HepG2 (cell line): ENCODE results near the gene THAP2. TPM values are rescaled to one million over a fixed set of nuclear protein-coding genes. Genes with fewer than 3 reads are reported as not detected.
A peak's percentile ranks its signal among the peaks of the same experiment; 100 is the strongest.

Experiments
- CENPX ChIP-seq: sonication (generic); formaldehyde crosslinking; IDR thresholded peaks from 2 replicates; pipeline ENCODE4 v1.9.0; 2021; ENCODE audit warnings: mild to moderate bottlenecking, missing genetic modification reagents, moderate library complexity
- FOXK1 ChIP-seq: sonication (generic); formaldehyde crosslinking; IDR thresholded peaks from 2 replicates; pipeline ENCODE4 v1.4.0; 2020; ENCODE audit warnings: low read depth, missing genetic modification reagents, borderline replicate concordance
- FOXO1 ChIP-seq: sonication (generic); formaldehyde crosslinking; IDR thresholded peaks from 2 replicates; pipeline ENCODE4 v1.4.0; 2020; ENCODE audit warnings: missing genetic modification reagents
- GTF3A ChIP-seq: sonication (generic); formaldehyde crosslinking; conservative IDR thresholded peaks from 2 replicates; pipeline ENCODE4 v1.4.0; 2020; ENCODE audit warnings: mild to moderate bottlenecking, missing genetic modification reagents
- HIVEP1 ChIP-seq: sonication (generic); formaldehyde crosslinking; IDR thresholded peaks from 2 replicates; pipeline ENCODE4 v1.4.0; 2020; ENCODE audit warnings: mild to moderate bottlenecking, missing genetic modification reagents
- HNF4G ChIP-seq, 2 experiments: sonication (generic) in 1 of 2; formaldehyde crosslinking in 1 of 2; IDR thresholded peaks; 2 replicates each; pipeline versions ENCODE4 v1.4.0 to v1.6.1; 2011 to 2020; ENCODE audit warnings: borderline replicate concordance in 2 of 2, low read depth in 2 of 2, mild to moderate bottlenecking in 2 of 2, low read length in 1 of 2, missing genetic modification reagents in 1 of 2, moderate library complexity in 1 of 2
- HNRNPUL1 ChIP-seq: fragments of 200-400 bp; formaldehyde crosslinking; IDR thresholded peaks from 2 replicates; pipeline ENCODE4 v1.6.1; 2017; ENCODE audit warnings: low read depth, mild to moderate bottlenecking, low read length, moderate library complexity
- MXI1 ChIP-seq: IDR thresholded peaks from 3 replicates; pipeline ENCODE4 v1.6.1; 2012; ENCODE audit warnings: low read depth, low read length, inconsistent platforms, borderline replicate concordance
- PHF5A ChIP-seq: IDR thresholded peaks from one replicate; pipeline ENCODE4 v1.6.1; 2018; ENCODE audit warnings: low read depth, missing genetic modification reagents; ENCODE audit not compliant: unreplicated experiment
- PITX1 ChIP-seq: sonication (generic); formaldehyde crosslinking; IDR thresholded peaks from 2 replicates; pipeline ENCODE4 v1.5.1; 2020; ENCODE audit warnings: mild to moderate bottlenecking, missing genetic modification reagents
- SAFB2 ChIP-seq: sonication (generic); formaldehyde crosslinking; IDR thresholded peaks from 2 replicates; pipeline ENCODE4 v1.5.1; 2020; ENCODE audit warnings: missing genetic modification reagents, low read depth, mild to moderate bottlenecking, borderline replicate concordance
- TBP ChIP-seq: sonication (generic); formaldehyde crosslinking; IDR thresholded peaks from 2 replicates; pipeline ENCODE4 v1.5.0; 2020; ENCODE audit warnings: missing genetic modification reagents
- TMF1 ChIP-seq: sonication (generic); formaldehyde crosslinking; IDR thresholded peaks from 2 replicates; pipeline ENCODE4 v1.8.1; 2022; ENCODE audit warnings: low read depth, missing genetic modification reagents
- ZFP62 ChIP-seq: sonication (generic); formaldehyde crosslinking; IDR thresholded peaks from 2 replicates; pipeline ENCODE4 v1.4.0; 2020; ENCODE audit warnings: missing genetic modification reagents
- ZFP82 ChIP-seq: sonication (generic); formaldehyde crosslinking; IDR thresholded peaks from 2 replicates; pipeline ENCODE4 v1.5.1; 2020; ENCODE audit warnings: mild to moderate bottlenecking, missing genetic modification reagents, borderline replicate concordance
- ZMYM2 ChIP-seq: sonication (generic); formaldehyde crosslinking; IDR thresholded peaks from 2 replicates; pipeline ENCODE4 v1.8.0; 2022; ENCODE audit warnings: mild to moderate bottlenecking, missing genetic modification reagents
- ZNF20 ChIP-seq: sonication (generic); formaldehyde crosslinking; IDR thresholded peaks from 2 replicates; pipeline ENCODE4 v1.4.0; 2020; ENCODE audit warnings: mild to moderate bottlenecking, moderate library complexity, missing genetic modification reagents
- ZNF549 ChIP-seq: sonication (generic); formaldehyde crosslinking; IDR thresholded peaks from 2 replicates; pipeline ENCODE4 v1.5.0; 2020; ENCODE audit warnings: missing genetic modification reagents
- ZNF629 ChIP-seq: sonication (generic); formaldehyde crosslinking; conservative IDR thresholded peaks from 2 replicates; pipeline ENCODE4 v1.5.0; 2020; ENCODE audit warnings: missing genetic modification reagents
- polyA plus RNA-seq, 8 experiments: library from polyadenylated mRNA; depleted of rRNA in 3 of 8; stranded (reverse) in 7 of 8; unstranded in 1 of 8; fragments of >200 nt; fragmentation: Illumina TruSeq in 4 of 8; extraction: Trizol in 4 of 8; gene quantifications; 2 replicates each; pipeline versions ENCODE4 v1.2.1 to v1.2.3, GENCODE V29; 2011 to 2016; ENCODE audit warnings: low read depth in 4 of 8, missing spikeins in 1 of 8, mixed read lengths in 1 of 8; ENCODE audit not compliant: insufficient read depth in 1 of 8
- total RNA-seq, 5 experiments: library from RNA; depleted of rRNA; stranded (reverse); fragments of >200 nt; fragmentation: Illumina TruSeq; extraction: Trizol; gene quantifications; 2 replicates each; pipeline ENCODE4 v1.2.3, GENCODE V29; 2016; ENCODE audit warnings: low read depth in 1 of 5
- TF ChIP-seq, protein P1 (sequence below): sonication (generic); formaldehyde crosslinking; IDR thresholded peaks from 2 replicates; pipeline ENCODE4 v1.4.0; 2020; ENCODE audit warnings: missing genetic modification reagents
- TF ChIP-seq, protein P2 (sequence below): sonication (generic); formaldehyde crosslinking; IDR thresholded peaks from 2 replicates; pipeline ENCODE4 v1.4.0; 2020; ENCODE audit warnings: missing genetic modification reagents
- TF ChIP-seq, protein P3 (sequence below): sonication (generic); formaldehyde crosslinking; IDR thresholded peaks from 2 replicates; pipeline ENCODE4 v1.8.1; 2022; ENCODE audit warnings: mild to moderate bottlenecking, missing genetic modification reagents

The THAP2 gene
- total and polyA plus RNA-seq, 2 of the 13 experiments (the other 11 are each of a cell fraction or from before 2014, with no cell fraction given), result 5.2 to 6.2 TPM

DNA sequence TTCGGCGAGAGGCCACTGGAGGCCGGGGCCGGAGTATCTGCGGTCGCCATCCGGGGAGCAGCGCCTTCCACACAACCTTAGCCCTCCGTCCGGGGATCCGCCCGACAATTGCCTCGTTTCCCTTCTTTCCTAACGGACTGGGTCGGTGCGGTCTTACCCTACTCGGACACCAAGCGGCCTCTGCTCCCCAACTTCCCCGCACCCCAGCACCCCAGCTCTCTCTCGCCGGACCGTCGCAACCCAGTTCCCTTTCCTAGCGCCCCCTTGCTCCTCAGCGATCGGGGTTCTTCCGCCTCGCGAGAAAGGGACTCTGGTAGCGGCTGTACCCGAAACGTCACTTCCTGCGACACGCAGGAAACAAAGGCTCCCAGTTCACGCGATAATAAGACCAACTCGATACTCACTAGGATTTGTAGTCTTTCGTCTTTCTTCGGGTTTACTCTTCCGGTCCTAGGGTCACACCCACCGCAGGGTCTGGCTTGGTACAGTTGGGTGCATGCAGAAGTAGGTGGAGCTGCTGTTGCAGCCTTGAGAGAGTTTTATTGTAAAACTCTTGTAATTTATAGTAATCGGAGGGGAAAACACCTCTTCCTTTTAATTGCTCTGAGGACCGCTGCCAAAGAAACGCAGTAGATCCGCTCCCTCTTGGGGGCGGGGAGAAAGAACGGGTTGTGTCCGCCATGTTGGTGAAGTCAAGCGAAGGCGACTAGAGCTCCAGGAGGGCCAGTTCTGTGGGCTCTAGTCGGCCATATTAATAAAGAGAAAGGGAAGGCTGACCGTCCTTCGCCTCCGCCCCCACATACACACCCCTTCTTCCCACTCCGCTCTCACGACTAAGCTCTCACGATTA lies at the start of gene THAP2, which contains the start of gene ZFC3H1 (continued):
- TF ChIP-seq, protein P1, sequence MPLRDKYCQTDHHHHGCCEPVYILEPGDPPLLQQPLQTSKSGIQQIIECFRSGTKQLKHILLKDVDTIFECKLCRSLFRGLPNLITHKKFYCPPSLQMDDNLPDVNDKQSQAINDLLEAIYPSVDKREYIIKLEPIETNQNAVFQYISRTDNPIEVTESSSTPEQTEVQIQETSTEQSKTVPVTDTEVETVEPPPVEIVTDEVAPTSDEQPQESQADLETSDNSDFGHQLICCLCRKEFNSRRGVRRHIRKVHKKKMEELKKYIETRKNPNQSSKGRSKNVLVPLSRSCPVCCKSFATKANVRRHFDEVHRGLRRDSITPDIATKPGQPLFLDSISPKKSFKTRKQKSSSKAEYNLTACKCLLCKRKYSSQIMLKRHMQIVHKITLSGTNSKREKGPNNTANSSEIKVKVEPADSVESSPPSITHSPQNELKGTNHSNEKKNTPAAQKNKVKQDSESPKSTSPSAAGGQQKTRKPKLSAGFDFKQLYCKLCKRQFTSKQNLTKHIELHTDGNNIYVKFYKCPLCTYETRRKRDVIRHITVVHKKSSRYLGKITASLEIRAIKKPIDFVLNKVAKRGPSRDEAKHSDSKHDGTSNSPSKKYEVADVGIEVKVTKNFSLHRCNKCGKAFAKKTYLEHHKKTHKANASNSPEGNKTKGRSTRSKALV (CRISPR knock-in tag), result no peak
- no peak for TF ChIP-seq ZNF549
- TF ChIP-seq, protein P2, sequence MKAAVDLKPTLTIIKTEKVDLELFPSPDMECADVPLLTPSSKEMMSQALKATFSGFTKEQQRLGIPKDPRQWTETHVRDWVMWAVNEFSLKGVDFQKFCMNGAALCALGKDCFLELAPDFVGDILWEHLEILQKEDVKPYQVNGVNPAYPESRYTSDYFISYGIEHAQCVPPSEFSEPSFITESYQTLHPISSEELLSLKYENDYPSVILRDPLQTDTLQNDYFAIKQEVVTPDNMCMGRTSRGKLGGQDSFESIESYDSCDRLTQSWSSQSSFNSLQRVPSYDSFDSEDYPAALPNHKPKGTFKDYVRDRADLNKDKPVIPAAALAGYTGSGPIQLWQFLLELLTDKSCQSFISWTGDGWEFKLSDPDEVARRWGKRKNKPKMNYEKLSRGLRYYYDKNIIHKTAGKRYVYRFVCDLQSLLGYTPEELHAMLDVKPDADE, result no peak
- TF ChIP-seq, protein P3, sequence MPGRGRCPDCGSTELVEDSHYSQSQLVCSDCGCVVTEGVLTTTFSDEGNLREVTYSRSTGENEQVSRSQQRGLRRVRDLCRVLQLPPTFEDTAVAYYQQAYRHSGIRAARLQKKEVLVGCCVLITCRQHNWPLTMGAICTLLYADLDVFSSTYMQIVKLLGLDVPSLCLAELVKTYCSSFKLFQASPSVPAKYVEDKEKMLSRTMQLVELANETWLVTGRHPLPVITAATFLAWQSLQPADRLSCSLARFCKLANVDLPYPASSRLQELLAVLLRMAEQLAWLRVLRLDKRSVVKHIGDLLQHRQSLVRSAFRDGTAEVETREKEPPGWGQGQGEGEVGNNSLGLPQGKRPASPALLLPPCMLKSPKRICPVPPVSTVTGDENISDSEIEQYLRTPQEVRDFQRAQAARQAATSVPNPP, result no peak; the same call in 1 of the 2 replicates
- 0 out of 2 replicates have a peak, but pooled peaks have one; percentile 86 for TF ChIP-seq ZNF20
- peak; percentile 63; the same call in 1 of the 2 replicates for TF ChIP-seq FOXK1 (CRISPR knock-in tag)
- peak; percentile 69; the same call in 2 of the 3 replicates for TF ChIP-seq MXI1
- TF ChIP-seq HNF4G (IDR thresholded peaks at IDR 0.05; ENCODE audit: borderline replicate concordance, low read depth, low read length), result no peak
- no peak; the same call in 1 of the 2 replicates for TF ChIP-seq HNF4G (CRISPR knock-in tag; IDR thresholded peaks at IDR 0.05; ENCODE audit: borderline replicate concordance, low read depth)
- no peak for TF ChIP-seq PHF5A (CRISPR knock-in tag)
- no peak for TF ChIP-seq HNRNPUL1
- TF ChIP-seq HIVEP1 (CRISPR knock-in tag), result no peak
- TF ChIP-seq FOXO1 (CRISPR knock-in tag), result no peak; the same call in 1 of the 2 replicates
- TF ChIP-seq ZFP62, result no peak
- TF ChIP-seq SAFB2 (CRISPR knock-in tag), result no peak
- TF ChIP-seq PITX1 (CRISPR knock-in tag), result peak; percentile 61; the same call in 1 of the 2 replicates
- TF ChIP-seq ZFP82 (CRISPR knock-in tag), result no peak
- TF ChIP-seq ZNF629, result no peak
- TF ChIP-seq GTF3A (CRISPR knock-in tag), result no peak
- peak; percentile 21; the same call in 1 of the 2 replicates for TF ChIP-seq TMF1
- TF ChIP-seq ZMYM2 (CRISPR knock-in tag), result no peak
- no peak for TF ChIP-seq TBP (CRISPR knock-in tag)
- no peak for TF ChIP-seq CENPX
